NCI-H2171 (cell line): ENCODE results near the gene INPP5E.

ENCODE experiments used
- DNase-seq: peaks from one replicate; lab custom pipeline; 2025; lab: John Stamatoyannopoulos, UW

Gene INPP5E

GRCh38 chr9:136385015-136385414 is 54.6 kb downstream of the INPP5E start:
- DNase-seq, result no peak

GRCh38 chr9:136383436-136383835 is 56.2 kb downstream of the INPP5E start:
- no peak for DNase-seq

GRCh38 chr9:136381966-136382513 is 57.6 kb downstream of the INPP5E start:
- DNase-seq, result no peak

- no peak for DNase-seq
Observed at GRCh38 chr9:136381311-136381710, 58.3 kb downstream of the INPP5E start.

GRCh38 chr9:136380381-136380780 is 59.3 kb downstream of the INPP5E start:
- DNase-seq, result no peak

GRCh38 chr9:136379891-136380290 is 59.8 kb downstream of the INPP5E start:
- no peak for DNase-seq

- DNase-seq, result no peak
Observed at GRCh38 chr9:136379401-136379800, 60.2 kb downstream of the INPP5E start.

- DNase-seq, result no peak
Observed at GRCh38 chr9:136379003-136379287, 60.7 kb downstream of the INPP5E start.
